T-helper 2 cell treated with Interferon-gamma antibody and Interleukin-4, amounts not matched to agents 100 ng/mL and 5 ng/mL, for 36 hours (primary cell): ENCODE measurements around the gene BACH2. TPM values are rescaled to one million over a fixed set of nuclear protein-coding genes. Genes with fewer than 3 reads are reported as not detected.
"Not testable (repeated sequence)": the region's sequence is repeated elsewhere in the genome, so short reads cannot be mapped to it uniquely, and the experiment has no call there.

Source experiments
- intact Hi-C: fragments of 100-400 bp; cut with micrococcal nuclease; formaldehyde crosslinking; loops from one replicate; pipeline ENCODE4 v1.15.1; 2023
- total RNA-seq: library from RNA; stranded (reverse); gene quantifications from 2 replicates; pipeline ENCODE4 v1.2.3, GENCODE V29; 2022

The BACH2 gene
- total RNA-seq, 1 donor from 2014 or later: 35.2 TPM

DNA sequence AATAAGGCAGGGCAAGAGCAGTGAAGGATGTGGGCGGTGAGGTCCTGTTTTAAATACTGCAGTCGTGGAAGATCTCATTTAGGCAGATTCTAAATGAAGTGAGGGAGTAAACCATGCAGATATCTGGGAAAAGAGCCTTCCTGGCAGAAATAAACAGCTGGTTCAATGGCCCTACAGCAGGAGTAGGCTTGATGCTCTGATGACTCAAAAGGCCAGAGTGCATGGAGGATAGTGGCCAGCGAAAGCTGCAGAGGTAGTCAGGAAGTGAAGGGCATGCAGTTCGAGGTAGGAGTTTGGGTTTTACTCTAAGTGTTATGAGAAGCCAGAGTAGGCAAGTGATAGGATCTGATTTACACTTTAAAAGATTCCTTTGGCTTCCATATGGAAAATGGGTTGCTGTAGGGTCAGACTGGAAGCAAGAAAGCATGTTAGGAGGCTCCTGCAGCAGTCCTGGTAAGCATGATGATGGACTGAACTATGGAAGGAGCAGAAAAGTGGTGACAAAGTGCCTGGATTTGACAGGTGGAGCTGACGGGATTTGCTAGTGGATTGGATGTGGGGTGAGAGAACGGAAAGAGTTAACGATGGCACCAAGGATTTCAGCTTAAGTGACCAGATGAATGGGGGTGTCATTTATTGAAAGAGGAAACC is 252.3 kb downstream of the BACH2 start:
- intact Hi-C loops: no loop called here

DNA sequence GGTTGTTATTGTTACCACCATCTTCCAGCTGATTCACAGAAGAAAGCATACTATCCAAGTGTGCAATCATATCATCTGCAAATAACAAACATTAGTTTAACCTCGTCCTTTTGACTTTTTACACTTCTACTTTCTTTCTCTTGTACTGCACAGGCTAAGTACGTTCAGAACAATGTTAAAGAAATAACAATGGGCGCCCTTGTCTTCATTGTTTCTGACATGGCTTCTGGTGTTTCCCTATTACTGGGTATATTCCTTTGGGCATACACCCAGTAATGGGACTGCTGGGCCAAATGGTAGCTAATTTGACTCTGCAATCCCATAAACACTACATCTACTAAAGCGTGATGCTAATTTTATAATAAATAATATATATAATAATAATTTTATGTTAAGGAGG is 255.7 kb downstream of the BACH2 start:
- intact Hi-C loops: no loop called here

- intact Hi-C loops: no loop called here
Observed at GRCh38 chr6:90039911-90040310, 256.7 kb downstream of the BACH2 start.

GRCh38 chr6:90038961-90039653 is 257.5 kb downstream of the BACH2 start:
- intact Hi-C loops: no loop called here

DNA sequence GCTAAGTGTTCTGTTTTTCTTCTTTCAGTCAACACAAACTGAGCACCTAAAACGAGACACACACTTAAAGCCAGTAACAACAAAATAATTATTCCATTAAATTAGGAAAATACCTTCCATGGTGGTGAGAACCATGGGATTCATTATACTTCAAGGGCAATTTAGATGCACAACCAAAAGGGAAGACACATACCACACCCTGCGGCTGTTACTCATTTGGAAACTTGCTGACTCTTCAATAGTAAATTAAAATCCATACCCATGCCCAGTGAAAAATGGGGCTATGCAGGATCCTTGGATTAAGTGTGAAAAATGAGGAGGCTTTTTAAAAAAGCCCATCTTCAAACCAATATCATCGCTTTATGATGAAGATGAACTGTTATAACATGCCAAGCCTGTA is 259.7 kb downstream of the BACH2 start:
- intact Hi-C loops: no loop called here

DNA sequence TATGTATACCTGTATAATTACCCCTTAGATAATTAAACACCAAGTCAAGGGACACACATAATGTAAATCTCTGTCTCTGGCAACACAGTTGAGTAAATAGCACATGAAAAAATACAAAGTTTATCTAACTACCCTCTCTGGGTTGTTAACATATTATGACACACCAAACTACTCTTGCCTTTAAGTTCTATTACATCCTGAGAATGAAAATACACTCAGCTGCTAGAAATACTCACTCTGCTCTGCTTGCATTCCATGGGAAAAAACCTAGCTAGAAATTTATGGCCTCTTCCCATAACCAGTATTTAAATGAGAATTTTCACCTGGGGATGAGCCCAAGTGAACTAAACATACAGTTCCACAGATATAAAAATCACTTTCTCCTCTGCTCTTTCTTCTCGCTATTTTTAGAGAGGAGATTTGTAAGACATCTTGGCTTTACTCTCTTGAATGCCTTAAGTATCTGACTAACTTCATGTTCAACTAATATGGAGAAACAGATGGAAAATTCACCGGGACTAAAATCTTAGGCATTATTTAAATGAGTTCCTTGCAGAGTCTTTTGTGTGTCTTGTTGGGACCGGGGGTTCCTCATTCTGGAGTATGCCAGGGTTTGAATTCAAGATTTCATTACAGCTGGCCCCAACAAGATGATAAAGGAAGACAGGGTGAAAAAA is 261.5 kb downstream of the BACH2 start:
- intact Hi-C loops: no loop called here

DNA sequence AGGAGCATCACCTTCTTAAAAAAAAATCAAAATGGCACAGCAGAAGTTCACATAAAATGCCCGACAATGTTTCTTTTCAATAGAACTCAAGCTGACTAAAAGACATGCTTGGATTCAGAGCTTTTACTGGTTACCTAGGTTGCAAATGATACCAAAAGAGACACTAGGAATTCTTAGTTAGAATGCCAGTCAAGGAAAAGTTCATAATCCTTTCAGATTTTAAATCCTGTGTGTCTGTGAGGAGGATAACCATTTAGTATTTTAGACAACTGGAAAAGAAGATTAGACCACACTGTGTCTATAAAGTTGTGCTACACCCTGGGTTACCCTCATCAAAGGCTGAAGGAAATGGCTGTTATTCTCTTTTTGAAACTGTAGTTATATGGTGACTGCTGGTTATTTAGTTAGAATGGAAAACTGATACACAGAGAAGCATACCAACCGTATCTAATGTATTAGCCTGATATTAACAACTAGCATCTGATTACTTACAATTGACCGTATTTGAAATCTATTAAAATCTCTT is 262.8 kb downstream of the BACH2 start:
- intact Hi-C loops: no loop called here

DNA sequence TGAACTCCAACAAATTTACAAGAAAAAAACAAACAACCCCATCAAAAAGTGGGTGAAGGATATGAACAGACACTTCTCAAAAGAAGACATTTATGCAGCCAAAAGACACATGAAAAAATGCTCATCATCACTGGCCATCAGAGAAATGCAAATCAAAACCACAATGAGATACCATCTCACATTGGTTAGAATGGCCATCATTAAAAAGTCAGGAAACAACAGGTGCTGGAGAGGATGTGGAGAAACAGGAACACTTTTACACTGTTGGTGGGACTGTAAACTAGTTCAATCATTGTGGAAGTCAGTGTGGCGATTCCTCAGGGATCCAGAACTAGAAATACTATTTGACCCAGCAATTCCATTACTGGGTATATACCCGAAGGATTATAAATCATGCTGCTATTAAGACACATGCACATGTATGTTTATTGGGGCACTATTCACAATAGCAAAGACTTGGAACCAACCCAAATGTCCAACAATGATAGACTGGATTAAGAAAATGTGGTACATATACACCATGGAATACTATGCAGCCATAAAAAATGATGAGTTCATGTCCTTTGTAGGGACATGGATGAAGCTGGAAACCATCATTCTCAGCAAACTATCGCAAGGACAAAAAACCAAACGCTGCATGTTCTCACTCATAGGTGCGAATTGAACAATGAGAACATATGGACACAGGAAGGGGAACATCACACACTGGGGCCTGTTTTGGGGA is 264.0 kb downstream of the BACH2 start:
- intact Hi-C loops: not testable (repeated sequence)

DNA sequence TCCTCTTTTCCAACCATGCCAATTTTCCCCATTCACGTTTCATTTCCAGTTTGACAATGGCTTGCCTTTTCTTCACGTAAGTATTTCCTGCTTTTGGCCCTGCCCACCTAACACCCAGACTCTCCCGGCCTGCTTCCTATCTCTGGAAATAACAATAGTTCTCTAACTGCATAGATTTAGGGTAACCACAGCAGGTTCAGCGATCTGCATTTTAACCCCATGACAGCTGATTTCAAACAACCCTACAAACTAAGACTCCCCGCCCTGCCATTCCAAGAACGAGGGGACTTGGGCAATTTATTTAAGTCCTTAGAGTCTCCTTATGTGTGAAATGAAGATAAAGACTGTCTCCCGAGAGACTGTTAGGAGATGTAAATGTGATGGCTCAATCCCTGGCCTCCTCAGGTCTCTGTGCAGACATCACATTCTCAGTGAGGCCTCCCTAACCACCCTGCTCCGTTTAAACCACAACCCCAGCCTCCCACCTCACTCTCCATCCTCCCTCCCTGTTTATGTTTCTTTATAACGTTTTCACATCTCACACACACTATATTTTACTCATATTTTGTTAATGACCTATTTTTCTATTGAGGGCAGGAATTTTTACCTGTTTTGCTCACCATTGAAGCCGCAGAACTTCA is 267.5 kb downstream of the BACH2 start:
- intact Hi-C loops: loop anchor here (10.0 kb wide), 1 partner anchor 46 kb away; no protein-coding TSS in a partner anchor

DNA sequence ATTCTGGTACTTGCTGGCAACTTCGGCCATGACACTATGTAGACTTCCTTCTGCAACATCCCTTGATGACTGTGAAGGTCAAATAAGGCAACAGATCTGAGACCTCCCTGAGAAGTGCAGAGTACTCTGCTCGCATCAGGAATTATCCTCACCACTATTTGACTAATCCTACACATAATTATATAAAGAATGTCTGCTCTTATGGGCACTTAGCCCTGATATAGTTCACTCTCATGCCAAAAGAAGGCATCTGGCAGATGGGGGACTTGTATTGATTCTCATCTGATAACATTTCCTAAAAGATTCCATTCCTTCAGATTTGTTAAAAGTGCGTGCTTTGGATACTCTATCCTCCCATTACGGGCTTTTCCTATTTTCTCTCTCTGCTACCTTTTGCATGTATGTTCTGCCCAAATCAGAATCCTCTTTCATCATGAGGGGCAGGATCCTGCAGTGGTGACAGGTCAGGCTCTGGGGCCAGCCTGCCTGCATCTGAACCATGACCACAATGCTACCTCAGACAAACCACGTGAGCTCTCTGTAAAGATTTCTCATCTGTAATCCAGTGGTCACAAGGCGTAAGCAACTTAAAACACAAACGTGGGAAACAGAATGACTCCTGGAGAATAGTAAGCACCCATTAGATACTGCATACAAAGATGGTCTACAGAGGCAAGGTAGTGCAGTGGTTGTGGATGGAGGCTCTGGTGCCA is 268.4 kb downstream of the BACH2 start:
- intact Hi-C loops: loop anchor here (10.0 kb wide), 1 partner anchor 47 kb away; no protein-coding TSS in a partner anchor

- intact Hi-C loops: loop anchor here (10.0 kb wide), 1 partner anchor 49 kb away; no protein-coding TSS in a partner anchor
Observed at GRCh38 chr6:90026216-90026615, 270.4 kb downstream of the BACH2 start.

GRCh38 chr6:90025523-90026061 is 271.1 kb downstream of the BACH2 start:
- intact Hi-C loops: loop anchor here (10.0 kb wide), 1 partner anchor 49 kb away; no protein-coding TSS in a partner anchor

GRCh38 chr6:90024633-90025032 is 272.0 kb downstream of the BACH2 start:
- intact Hi-C loops: loop anchor here (10.0 kb wide), 1 partner anchor 50 kb away; no protein-coding TSS in a partner anchor

DNA sequence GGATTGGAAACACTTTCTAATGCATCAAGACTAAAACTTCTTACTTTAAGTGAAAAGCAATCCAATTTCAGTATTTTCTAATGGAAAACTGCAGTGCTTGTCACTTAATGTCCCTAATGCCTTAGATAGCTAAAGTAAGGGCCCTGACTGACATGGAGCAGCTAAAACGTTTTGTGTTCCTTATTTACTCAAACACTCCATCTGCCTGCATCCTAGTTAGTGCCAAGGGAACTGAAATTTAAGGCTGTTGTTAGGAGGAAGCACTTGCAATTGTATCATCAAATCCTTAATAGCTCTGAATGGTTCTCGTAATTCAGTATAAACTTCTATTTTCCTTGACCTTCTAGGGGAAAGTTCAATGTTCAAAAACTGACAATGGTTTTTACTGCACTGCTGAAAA is 274.9 kb downstream of the BACH2 start:
- intact Hi-C loops: loop anchor here (10.0 kb wide), 1 partner anchor 53 kb away; no protein-coding TSS in a partner anchor

DNA sequence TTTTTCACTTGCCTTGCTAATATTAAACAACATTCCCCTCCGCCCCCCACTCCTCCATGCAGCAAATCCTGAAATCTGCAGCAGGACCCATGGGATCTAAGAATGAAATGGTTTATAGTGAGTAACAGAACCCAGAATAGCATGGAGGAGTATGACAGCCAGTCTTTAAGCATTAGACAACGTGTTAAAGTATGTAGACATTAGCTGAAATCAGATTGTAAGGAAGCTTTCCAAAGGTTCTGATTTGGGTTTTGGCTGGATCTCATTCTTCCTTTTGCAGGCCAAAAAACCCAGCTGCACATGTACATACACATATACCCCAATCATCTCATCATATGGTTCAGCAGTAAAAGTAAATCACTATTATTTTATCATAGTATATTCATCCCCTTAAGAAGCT is 275.9 kb downstream of the BACH2 start:
- intact Hi-C loops: loop anchor here (10.0 kb wide), 1 partner anchor 54 kb away; no protein-coding TSS in a partner anchor

GRCh38 chr6:90019216-90019615 is 277.4 kb downstream of the BACH2 start:
- intact Hi-C loops: no loop called here

GRCh38 chr6:90015883-90016282 is 280.8 kb downstream of the BACH2 start:
- intact Hi-C loops: no loop called here

DNA sequence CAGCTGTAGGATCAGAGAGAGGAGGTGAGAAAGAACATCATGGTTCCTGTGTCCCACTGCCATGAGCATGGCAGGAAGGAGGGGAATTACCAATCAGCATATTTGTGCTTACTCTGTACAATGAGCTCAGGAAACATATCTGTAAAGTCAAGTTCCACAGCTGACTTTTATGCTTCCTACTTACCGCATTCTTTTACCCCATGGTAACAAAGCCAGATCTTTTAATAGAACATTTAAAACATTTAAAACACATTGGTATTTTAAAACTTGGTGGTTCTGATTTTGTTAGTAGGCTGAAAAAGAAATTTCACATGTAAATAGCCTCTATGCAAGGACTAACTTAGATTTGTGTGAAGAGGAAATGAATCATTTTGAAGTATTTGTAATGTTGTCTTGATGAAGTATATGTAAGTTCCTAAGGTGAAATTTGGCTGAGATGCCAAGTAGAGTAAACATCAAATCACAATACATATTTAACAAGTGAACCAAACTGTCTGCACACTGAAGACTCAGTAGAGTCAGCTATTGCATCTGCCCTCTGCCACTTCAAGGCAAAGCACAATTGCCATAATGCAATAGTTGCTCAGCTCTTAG is 287.6 kb downstream of the BACH2 start:
- intact Hi-C loops: no loop called here

- intact Hi-C loops: no loop called here
Observed at GRCh38 chr6:90008189-90008907, 288.3 kb downstream of the BACH2 start.
